GM21360 (cell line): ENCODE results near the gene PLB1.

ENCODE experiments used
- ATAC-seq: cut with Tn5 transposase; IDR thresholded peaks from one replicate; pipeline ENCODE4 v1.9.1; 2021; ENCODE audit warnings: mild to moderate bottlenecking, moderate library complexity; ENCODE audit not compliant: unreplicated experiment

The PLB1 gene

DNA sequence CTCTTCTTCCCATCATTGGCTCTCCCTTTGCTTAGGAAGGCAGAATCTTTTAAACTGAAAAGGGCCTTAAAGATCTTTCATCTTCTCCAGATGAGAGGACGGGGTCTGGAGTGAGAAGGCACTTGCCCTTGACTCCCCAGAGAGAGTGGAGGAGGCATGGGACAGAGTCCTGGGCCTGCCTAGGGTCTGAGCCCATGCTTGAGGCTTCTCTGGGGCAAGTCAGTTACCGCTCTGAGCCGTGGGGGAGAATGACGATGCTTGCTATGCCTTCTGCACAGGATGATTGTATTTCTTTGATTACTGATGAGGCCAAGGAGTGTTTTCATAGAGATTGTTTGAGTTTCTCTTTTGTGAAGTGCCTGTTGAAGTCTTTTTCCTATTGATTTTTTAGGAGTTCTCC lies 921 bp downstream of the PLB1 start:
- ATAC-seq = no peak

DNA sequence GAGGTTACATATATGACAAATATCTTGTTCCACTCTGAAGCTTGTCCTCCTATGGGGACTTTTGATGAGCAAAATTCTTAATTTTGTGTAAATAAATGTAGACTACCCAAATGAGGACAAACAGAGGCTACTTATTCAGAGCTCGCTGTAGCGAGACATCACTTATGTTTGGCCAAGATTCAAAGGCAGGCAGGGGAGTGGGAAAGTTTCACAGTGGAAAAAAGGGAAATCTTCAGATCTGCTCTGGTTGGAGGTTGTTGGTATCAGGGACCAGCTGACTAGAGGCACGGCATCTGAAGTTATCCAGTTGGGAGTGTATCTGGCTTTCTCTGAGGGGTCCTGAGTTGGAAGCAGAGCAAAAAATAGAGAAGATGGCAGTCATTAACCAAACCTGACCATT lies 1.3 kb downstream of the PLB1 start:
- ATAC-seq = no peak

DNA sequence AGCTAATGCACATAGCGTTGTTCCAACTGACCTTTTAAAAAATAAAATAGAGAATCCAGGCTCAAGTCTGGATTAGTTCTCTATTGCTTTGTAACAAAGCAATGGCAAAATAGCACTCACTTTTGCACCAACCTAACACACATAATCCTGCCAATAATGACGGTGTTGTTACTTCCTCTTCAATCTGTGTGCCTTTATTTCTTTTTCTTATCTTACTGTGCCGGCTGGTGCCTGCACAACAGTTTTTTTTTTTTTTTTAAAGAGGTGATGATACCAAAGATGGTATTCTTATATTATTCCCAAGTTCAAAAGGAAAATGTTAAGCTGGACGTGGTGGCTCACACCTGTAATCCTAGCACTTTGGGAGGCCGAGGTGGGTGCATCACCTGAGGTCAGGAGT lies 3.4 kb downstream of the PLB1 start:
- ATAC-seq = no peak

DNA sequence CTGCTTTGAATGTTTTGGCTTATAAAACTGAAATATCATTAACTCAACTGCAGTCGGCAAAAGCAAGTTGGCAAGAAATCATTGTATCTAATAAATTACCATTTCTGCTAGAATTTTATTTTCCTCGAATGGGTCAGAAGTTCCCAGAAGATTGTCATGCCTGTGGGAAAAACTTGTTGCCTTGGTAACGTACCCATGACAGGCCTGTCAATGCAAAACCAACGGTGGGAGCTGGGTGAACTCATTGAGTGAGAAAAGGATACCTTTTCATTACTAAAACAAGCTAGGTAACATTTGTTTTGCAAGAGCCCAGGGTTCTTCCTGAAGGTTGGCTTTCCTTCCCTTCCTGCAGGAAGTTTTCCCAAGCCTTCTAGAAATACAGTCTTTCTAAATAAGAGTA lies 9.5 kb downstream of the PLB1 start:
- ATAC-seq = no peak

DNA sequence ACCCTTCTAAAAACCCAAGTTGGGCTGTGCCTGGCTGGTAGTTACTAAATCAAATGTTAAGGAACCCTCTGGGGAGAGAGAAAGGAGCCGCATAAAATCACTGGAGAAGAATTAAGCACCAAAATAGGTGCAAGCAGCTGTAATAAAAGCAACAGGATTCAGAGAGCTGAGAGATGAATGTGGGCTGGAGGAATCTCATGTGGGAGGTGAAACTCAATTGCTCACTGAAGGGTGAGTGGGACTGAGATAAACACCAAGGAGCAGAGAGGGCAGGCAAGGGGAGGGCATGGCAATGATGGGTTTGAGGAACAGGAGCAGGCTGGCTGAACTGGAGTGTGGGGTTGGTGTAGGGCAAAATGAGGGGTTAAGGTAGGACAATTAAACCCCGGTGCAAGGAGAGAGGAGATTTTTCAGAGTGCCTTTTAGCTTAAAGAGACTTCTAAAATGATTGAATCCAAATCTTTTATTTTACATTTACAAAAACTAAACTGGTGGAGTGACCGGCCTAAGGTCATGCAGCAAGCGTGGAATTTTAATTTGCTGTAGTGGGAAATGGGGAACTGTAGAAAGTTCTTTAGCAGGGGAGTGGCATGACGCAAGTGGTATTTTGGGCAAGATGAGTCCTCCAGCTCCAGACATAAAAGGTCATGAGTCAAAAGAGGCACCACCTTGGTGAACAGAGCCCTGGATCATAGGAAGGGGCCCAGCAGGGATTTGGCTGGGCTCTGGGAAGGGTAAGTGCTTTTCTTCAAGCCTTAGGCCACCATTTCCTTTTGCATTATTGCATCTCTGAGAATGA lies 10.5 kb downstream of the PLB1 start:
- ATAC-seq = no peak

DNA sequence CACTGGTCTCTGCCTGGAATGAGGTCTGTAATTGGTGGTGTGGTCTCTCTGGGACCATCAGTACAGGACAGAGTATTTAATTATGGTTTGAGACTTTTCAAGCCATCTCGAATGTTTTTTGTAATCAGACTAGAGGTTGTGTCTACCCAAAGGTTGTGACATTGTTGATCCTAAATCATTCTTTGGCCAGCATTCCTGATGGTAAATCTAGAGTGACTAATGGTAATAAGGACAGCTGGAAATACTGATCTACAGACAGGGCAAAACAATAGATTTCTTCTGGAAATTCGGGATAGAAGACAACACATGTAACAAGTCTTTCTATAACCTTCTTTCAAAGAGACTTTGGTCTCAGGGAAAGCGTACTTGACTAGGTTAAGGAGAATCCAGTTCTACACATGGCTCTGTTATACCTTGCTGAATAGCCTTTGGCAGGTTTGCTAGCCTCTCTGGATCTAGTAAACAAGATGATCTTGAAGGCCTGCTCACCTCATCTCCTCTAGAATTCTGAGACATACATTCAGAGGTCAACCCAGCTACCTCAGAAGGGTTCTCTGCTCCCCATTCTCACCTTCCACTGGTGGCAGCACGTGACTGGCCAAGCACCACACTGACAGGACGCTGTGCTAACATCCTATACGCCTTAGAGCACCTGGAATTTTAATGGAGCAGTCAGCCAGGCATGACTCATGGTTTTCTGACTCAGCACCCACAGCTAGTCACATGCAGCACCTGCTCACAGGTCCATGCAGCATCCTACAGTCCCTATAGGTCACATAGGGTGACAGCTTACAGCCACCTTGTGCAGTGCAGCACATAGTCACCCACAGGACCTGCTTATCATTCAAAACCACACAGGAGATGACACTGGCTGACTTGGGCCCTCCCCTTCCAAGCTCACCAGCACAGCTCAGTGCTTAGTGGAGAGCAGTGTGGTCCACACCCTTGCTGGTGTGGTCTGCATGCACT lies 12.2 kb downstream of the PLB1 start:
- ATAC-seq = no peak

DNA sequence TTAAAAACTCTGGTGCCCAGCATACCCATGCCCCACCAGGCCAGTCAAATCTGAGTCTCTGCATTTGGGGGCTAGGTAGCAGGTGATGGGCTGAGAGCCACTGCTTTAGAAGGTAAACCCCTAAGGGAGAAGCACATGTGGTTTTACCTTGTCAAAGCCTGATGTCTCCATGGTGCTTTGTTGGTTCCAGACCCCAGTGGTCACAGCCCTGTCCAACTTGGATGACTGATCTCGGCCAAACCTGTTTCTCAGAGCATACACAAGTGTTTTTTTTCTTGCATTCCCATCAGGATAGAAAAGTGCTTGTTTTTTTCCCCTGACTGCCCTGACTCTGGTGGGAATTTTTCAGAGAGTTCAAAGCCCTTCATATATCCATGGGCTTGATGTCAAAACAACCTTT lies 13.5 kb downstream of the PLB1 start:
- ATAC-seq = no peak

DNA sequence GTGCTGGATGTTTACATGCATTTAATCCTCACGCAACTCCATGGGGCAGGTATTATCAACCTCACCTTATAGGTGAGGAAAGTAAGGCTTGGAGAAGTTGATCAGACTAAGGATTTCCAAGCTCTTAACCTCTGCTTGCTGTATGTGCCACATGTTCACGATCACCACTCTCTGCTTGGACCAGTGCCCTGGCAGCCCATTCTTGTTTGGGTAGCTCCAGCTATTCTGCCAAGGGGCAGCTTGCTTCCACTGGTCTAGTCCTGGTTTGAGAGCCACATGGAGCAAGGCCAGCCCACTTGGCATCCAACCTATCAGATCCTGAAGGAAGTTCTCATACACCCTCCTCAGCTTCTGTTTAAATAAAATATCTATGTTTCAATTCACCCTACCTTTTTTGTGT lies 14.3 kb downstream of the PLB1 start:
- ATAC-seq = no peak

DNA sequence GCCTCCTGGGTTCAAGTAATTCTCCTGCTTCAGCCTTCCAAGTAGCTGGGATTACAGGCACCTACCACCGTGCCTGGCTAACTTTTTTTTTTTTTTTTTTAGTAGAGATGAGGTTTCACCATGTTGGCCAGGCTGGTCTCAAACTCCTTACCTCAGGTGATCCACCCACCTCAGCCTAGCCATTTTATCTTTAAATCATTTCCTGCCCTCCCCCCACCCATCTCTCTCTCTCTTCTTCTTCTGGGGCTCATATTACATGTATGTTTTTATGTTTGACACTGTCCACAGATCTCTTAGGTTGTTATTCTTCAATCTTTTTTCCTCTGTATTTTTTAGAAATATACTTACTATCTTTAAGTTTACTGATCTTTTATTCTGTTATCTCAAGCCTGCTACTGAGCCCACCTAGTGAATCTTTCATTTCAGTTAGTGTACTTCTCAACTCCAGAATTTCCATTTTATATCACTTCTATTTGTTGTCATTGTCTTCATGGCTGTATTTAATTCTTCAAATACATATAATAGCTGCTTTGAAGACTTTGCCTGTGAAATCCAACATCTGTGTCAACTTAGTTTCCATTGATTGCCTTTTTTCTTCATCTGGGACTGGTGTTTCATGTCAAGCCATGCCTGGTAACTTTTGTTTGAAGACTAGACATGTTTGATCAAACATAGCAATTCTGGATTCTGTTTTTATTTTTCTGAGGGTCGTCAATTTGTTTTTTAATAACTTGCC lies 16.2 kb downstream of the PLB1 start:
- ATAC-seq = no peak

DNA sequence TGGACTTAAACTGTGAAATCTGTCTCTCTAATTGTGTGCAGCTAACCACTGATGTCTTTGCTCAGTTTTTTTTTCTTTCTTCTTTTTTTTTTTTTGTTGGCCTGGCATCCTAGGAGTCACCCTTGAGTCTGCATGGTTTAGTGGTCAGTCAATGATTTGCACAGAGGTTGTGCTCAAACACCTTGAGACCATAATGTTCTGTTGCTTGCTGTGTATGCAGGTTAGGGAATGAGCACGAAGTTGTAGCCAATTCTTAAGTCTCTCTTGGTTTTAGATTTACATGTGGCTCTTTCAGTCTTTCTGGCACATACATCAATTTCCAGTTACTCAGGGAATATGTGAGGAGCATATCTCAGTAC lies 16.7 kb downstream of the PLB1 start:
- ATAC-seq = no peak

DNA sequence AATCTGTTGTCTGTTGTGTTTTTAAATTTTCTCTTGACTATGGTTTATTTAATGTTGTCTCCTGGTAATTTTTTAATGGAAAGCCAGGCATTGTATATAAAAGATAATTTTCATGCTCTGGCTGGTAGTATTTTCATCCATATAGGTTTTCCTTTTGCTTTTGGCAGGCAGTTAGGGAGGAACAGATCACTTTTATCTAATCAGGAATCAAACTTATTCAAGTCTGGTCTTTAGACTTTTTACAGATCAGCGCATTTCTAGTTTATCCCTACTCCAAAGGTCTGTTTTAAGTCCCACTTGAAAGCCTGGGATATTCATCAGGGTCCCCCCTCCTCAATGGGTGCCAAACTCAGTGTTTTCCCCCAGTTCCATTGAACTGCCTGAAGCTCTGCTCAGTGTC lies 17.2 kb downstream of the PLB1 start:
- ATAC-seq = no peak

DNA sequence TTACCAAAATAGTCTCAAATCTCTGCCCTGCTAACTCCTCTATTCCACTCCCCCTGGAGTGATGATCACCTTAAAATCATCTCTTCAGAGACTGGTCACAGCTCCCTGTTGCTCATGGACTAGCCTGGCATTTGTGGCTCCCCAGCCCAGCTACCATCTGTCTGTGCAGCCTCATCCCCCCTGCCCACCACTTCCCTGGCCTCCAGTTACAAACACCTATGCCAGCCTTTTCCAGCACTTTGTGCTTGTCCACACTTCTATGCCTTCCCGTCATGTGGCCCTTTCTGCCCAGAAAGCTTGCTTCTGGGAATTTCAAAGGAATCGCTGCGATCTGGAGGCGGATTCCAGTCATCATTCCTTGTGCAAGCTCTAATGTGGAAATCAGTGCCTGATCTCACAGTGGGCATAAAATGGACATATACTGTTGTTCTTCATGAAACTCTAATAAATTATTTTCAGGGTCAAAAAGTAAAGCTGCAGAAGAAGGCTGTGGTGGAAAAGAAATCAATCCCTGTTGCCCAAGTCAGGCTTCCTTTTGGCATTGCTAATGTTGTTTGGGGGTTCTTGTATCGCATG lies 19.4 kb downstream of the PLB1 start:
- no peak for ATAC-seq

DNA sequence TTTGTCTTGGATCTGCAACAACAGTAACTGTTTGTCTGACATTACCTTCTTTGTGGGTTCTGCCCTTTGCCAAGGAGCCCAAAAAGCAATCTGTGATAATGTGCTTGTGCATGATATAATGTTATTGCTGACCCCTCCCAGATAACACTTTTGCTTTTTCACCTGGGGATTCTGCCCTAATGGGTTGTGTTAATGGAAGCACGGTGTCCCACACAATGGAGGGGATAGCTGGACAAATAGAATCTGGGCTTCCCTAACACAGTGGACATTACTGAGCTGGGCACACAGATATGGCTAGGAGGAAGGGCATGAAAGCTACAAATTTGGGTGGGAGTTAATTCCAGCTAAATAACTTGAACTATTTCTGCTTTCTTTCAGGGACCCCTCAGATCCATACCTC lies 20.6 kb downstream of the PLB1 start:
- no peak for ATAC-seq

DNA sequence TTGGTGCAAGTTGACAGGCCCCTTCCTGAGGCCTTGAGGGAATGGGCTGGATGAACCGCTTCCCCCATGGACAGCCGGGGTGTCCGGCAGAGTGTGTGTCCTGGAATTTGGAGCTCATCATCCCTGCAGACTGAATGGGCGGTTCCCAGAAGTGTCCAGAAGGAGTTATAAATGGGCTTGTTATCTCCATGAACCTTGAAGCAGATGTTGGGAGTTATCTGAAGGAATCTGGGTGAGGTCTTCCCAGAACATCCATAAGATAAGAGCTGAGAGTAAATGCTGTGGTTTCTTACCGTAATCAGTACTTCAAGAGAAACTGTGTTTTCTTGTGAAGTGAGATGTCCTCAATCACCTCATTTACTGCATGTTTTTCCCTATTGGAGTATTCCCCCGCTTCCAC lies 21.1 kb downstream of the PLB1 start:
- no peak for ATAC-seq

DNA sequence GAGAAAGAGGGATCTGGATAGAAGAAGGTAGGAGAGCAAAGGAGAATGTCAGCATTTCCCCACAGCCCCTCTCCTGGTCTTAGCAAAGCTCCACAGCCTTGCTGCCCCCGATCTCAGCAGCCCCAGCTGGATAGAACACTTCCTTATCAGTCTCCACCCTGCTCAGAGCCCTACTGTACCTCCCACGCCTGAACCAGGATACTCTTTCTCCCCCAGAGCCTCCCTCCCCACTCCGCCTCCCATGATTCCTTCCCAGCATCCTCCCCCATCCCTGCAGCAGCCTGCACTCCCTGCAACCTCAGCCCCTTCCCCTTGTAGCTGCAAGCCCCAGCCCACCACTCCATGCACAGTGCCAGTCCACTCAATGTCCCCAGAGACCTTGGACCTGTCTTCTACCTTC lies 25.8 kb downstream of the PLB1 start:
- ATAC-seq = no peak

DNA sequence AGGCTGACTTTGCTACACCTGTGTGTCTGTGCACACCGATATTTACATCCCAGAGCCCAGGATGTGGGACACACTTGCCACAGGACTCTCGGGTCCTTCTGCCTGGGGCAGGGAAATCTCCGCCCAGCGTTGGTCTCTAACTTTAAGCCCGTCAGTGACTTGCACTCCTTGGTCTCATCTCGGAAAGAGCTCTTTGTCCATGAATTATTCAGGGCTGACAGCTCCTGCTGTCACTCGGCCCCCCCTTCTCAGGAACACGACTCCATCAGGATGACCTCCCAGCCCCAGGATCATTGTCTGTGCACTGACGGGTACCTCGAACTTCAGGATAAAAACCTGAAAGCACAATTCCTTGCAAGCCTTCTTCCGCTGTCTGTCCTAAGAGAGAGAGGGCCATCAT lies 26.6 kb downstream of the PLB1 start:
- no peak for ATAC-seq

DNA sequence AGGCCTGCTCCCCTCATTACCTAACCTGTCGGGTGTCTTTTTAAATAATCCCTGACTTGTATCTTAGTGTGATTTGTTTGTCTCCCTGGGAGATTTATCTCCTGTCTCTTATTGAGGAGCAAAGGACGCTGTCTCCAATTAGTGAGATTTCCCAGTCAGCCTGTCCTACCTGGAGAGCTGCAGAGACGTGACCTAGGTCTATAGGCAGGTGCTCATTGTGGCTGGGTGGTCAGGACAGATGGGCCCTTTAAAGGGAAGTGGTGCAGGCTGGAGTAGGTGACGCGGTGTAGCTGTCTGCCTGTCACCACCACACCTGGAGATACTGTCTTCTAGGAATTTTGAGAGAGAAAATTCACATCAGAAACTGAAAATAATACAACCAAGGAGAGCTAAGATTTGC lies 28.0 kb downstream of the PLB1 start:
- ATAC-seq = no peak

DNA sequence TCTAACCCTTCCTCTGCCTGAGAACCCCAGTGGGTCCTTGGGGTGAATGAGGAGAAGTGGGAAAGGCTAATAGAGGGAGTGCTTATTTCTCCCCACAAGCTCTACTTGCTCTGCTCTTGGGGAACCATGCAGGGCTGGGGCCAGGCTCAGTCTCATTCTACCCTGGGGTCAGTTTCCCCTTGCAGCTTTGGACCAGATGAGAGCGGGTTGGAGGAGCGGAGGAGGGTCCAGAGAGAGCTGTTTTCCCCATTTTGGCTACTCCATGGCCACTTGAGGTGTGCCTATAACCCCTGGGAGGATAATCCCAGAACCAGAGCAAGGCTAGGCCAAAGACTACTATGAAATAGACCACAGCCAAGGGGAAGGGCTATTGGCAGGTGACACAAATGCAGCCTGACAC lies 29.6 kb downstream of the PLB1 start:
- no peak for ATAC-seq

DNA sequence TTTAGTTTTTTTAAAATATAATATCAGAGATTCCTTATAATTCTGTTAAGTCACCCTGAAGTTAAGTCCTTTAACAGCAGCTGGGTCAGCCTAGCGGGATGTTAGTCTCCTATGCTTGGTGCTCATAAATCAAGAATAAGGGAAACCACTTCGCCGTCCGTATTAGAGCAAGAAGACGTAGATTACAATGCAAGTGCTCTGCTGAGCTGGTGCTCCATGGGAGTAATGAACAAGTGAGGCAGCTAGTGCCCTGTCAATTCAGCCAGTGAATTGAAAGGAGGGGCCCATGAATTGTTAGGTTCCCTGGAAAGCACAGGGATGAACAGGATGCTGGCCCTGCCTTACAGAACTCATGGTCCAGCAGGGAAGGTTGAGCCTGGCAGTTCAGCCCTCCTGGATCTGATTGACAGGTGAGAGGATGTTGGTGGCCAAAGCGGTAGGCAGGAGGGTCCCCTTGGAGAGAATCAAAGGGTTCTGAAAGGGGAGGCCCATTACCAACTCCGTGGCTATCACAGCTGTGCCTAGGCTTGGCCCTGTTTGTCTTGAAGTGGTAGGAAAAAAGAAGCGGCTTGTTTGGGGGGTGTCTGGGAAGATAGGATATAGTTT lies 30.8 kb downstream of the PLB1 start:
- ATAC-seq = no peak

DNA sequence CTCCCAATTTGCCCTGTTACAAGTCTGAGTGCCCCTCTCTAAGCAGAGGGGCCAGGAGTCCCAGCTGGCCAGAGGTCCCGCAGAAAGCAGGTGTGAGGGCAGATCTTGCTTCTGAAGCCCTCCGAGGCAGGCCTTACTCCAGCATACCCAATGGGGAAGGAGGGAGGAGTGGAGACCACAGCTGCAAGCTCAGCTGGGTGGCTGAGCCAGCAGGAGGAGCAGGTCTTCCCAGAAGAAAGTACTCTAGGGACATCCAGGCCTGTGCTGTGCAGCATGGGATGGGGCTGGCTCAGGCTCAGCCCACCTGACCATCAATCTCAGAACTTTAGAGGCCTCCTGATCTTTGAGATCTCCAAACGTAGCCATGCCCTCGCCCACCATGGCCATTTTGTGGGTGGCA lies 31.3 kb downstream of the PLB1 start:
- ATAC-seq = no peak

DNA sequence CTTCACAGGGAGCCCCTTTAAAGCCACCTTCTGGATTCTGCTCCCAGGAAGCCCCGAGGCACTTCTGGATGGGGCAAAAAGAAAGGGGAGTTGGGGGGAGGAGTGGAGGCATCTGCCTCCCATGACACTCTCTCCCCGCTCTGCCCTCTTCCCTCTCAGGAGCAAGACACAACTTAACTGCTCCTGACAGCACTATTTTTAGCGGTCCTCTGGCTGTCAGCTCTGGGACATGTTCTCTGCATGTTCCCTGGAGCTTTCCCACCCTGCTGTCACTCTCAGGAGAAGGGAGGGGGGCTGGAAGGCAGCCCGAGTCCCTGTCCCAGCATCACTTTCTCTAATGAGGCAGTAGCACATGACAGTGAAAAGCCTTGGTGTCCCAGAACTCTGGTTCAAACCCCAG lies 32.3 kb downstream of the PLB1 start:
- no peak for ATAC-seq
